HepG2 (cell line): ENCODE results near the gene TEX19. TPM values are rescaled to one million over a fixed set of nuclear protein-coding genes. Genes with fewer than 3 reads are reported as not detected.

ENCODE experiments used
- LCORL ChIP-seq, 2 experiments: fragments of 450-650 bp in 1 of 2; sonication (generic) in 1 of 2; formaldehyde crosslinking in 1 of 2; IDR thresholded peaks; 2 replicates each; pipeline versions ENCODE4 v1.5.0 to v1.6.1; 2017 to 2020; ENCODE audit warnings: antibody characterized with exemption in 1 of 2, missing genetic modification reagents in 1 of 2
- RERE ChIP-seq: IDR thresholded peaks from 2 replicates; pipeline ENCODE4 v1.6.1; 2016; ENCODE audit warnings: low read depth, missing genetic modification reagents, missing compliant biosample characterization
- TBP ChIP-seq: sonication (generic); formaldehyde crosslinking; IDR thresholded peaks from 2 replicates; pipeline ENCODE4 v1.5.0; 2020; ENCODE audit warnings: missing genetic modification reagents
- TFDP2 ChIP-seq: sonication (generic); formaldehyde crosslinking; IDR thresholded peaks from 2 replicates; pipeline ENCODE4 v1.4.0; 2020; ENCODE audit warnings: missing genetic modification reagents
- USF2 ChIP-seq, 2 experiments: sonication (generic) in 1 of 2; formaldehyde crosslinking in 1 of 2; IDR thresholded peaks; 2 replicates each; pipeline versions ENCODE4 v1.5.1 to v1.6.1; 2011 to 2020; ENCODE audit warnings: borderline replicate concordance in 1 of 2, low read depth in 1 of 2, low read length in 1 of 2, mild to moderate bottlenecking in 1 of 2, missing genetic modification reagents in 1 of 2, moderate library complexity in 1 of 2
- ZBTB46 ChIP-seq: sonication (generic); formaldehyde crosslinking; IDR thresholded peaks from 2 replicates; pipeline ENCODE4 v1.4.0; 2020; ENCODE audit warnings: mild to moderate bottlenecking, missing genetic modification reagents, borderline replicate concordance
- ZNF280B ChIP-seq: sonication (generic); formaldehyde crosslinking; IDR thresholded peaks from 2 replicates; pipeline ENCODE4 v1.5.0; 2020; ENCODE audit warnings: missing genetic modification reagents, mild to moderate bottlenecking, borderline replicate concordance
- ZNF597 ChIP-seq: sonication (generic); formaldehyde crosslinking; IDR thresholded peaks from 2 replicates; pipeline ENCODE4 v1.5.0; 2020; ENCODE audit warnings: missing genetic modification reagents
- ZNF607 ChIP-seq: sonication (generic); formaldehyde crosslinking; IDR thresholded peaks from 2 replicates; pipeline ENCODE4 v1.5.1; 2020; ENCODE audit warnings: missing genetic modification reagents, mild to moderate bottlenecking, borderline replicate concordance
- ZNF652 ChIP-seq: IDR thresholded peaks from 2 replicates; pipeline ENCODE4 v1.6.1; 2016; ENCODE audit warnings: low read depth, borderline replicate concordance
- ZNF709 ChIP-seq: sonication (generic); formaldehyde crosslinking; IDR thresholded peaks from 2 replicates; pipeline ENCODE4 v1.5.0; 2020; ENCODE audit warnings: mild to moderate bottlenecking, missing genetic modification reagents
- ZNF75D ChIP-seq: sonication (generic); formaldehyde crosslinking; IDR thresholded peaks from 2 replicates; pipeline ENCODE4 v1.8.1; 2023; ENCODE audit warnings: missing genetic modification reagents, mild to moderate bottlenecking, borderline replicate concordance
- polyA plus RNA-seq, 8 experiments: library from polyadenylated mRNA; depleted of rRNA in 3 of 8; stranded (reverse) in 7 of 8; unstranded in 1 of 8; fragments of >200 nt; fragmentation: Illumina TruSeq in 4 of 8; extraction: Trizol in 4 of 8; gene quantifications; 2 replicates each; pipeline versions ENCODE4 v1.2.1 to v1.2.3, GENCODE V29; 2011 to 2016; ENCODE audit warnings: low read depth in 4 of 8, missing spikeins in 1 of 8, mixed read lengths in 1 of 8; ENCODE audit not compliant: insufficient read depth in 1 of 8
- total RNA-seq, 5 experiments: library from RNA; depleted of rRNA; stranded (reverse); fragments of >200 nt; fragmentation: Illumina TruSeq; extraction: Trizol; gene quantifications; 2 replicates each; pipeline ENCODE4 v1.2.3, GENCODE V29; 2016; ENCODE audit warnings: low read depth in 1 of 5

Gene TEX19
- total and polyA plus RNA-seq, 2 of the 13 experiments (the other 11 are each of a cell fraction or from before 2014, with no cell fraction given), result 1.3 to 6.0 TPM

GRCh38 chr17:82328141-82328993, 30.7 kb upstream of the TEX19 start (continued):
- TF ChIP-seq ZBTB46 (CRISPR knock-in tag), result 0 out of 2 replicates have a peak, but pooled peaks have one; percentile 59
- TF ChIP-seq ZNF280B (CRISPR knock-in tag), result peak; percentile 92; the same call in 1 of the 2 replicates
- TF ChIP-seq USF2 (IDR thresholded peaks at IDR 0.05; ENCODE audit: low read depth, low read length), result peak; percentile 81
- TF ChIP-seq USF2 (CRISPR knock-in tag; IDR thresholded peaks at IDR 0.05; ENCODE audit: borderline replicate concordance), result peak; percentile 89
- TF ChIP-seq ZNF597, result no peak
- no peak for TF ChIP-seq ZNF75D
- no peak for TF ChIP-seq LCORL (IDR thresholded peaks at IDR 0.05)
- TF ChIP-seq LCORL (CRISPR knock-in tag; IDR thresholded peaks at IDR 0.05), result peak; percentile 100
- TF ChIP-seq TBP (CRISPR knock-in tag), result peak; percentile 26; the same call in 1 of the 2 replicates
- peak; percentile 95 for TF ChIP-seq ZNF607
- no peak for TF ChIP-seq ZNF652 (CRISPR knock-in tag)
- peak; percentile 64; the same call in 1 of the 2 replicates for TF ChIP-seq RERE (CRISPR knock-in tag)
- peak; percentile 78 for TF ChIP-seq TFDP2 (CRISPR knock-in tag)
- TF ChIP-seq ZNF709 (CRISPR knock-in tag), result peak; percentile 87; the same call in 1 of the 2 replicates
